Progenitor cell of endocrine pancreas (in vitro differentiated cells): Measurements from ENCODE around the gene PPP1R13L. TPM values are rescaled to one million over a fixed set of nuclear protein-coding genes. Genes with fewer than 3 reads are reported as not detected.
A peak's percentile ranks its signal among the peaks of the same experiment; 100 is the strongest.

Source experiments
- DNase-seq: peaks from one replicate; pipeline ENCODE4 v3.0.0; 2021; ENCODE audit warnings: low spot score; ENCODE audit not compliant: unreplicated experiment
- H3K27ac Mint-ChIP-seq: 2 replicates; pipeline ENCODE4 v1.8.0; 2021; ENCODE audit warnings: mild to moderate bottlenecking, moderate library complexity, mixed read lengths
- H3K27me3 Mint-ChIP-seq: 2 replicates; pipeline ENCODE4 v1.8.0; 2021; ENCODE audit warnings: mixed read lengths
- H3K36me3 Mint-ChIP-seq: 2 replicates; pipeline ENCODE4 v1.8.0; 2022; ENCODE audit warnings: mixed read lengths; ENCODE audit not compliant: insufficient read depth
- H3K4me1 Mint-ChIP-seq: 2 replicates; pipeline ENCODE4 v1.8.0; 2021; ENCODE audit warnings: low read depth, mixed read lengths
- H3K4me3 Mint-ChIP-seq: 2 replicates; pipeline ENCODE4 v1.8.0; 2021; ENCODE audit warnings: low read depth, mild to moderate bottlenecking, moderate library complexity, mixed read lengths
- H3K9me3 Mint-ChIP-seq: 2 replicates; pipeline ENCODE4 v1.8.0; 2021; ENCODE audit warnings: low read depth, mixed read lengths
- long read RNA-seq: library from polyadenylated mRNA; unstranded; transcript quantifications from one replicate; pipeline ENCODE4 v2.0.0, GENCODE V29; 2020
- total RNA-seq: library from RNA; stranded (reverse); gene quantifications from 2 replicates; pipeline ENCODE4 v1.2.1, GENCODE V29; 2021
- TF ChIP-seq, protein P1 (sequence below): fragments of 200-600 bp; sonication (generic); IDR thresholded peaks from one replicate; pipeline ENCODE4 v1.5.0; 2021; ENCODE audit warnings: antibody characterized with exemption, mild to moderate bottlenecking; ENCODE audit not compliant: unreplicated experiment

Gene PPP1R13L, protein sequence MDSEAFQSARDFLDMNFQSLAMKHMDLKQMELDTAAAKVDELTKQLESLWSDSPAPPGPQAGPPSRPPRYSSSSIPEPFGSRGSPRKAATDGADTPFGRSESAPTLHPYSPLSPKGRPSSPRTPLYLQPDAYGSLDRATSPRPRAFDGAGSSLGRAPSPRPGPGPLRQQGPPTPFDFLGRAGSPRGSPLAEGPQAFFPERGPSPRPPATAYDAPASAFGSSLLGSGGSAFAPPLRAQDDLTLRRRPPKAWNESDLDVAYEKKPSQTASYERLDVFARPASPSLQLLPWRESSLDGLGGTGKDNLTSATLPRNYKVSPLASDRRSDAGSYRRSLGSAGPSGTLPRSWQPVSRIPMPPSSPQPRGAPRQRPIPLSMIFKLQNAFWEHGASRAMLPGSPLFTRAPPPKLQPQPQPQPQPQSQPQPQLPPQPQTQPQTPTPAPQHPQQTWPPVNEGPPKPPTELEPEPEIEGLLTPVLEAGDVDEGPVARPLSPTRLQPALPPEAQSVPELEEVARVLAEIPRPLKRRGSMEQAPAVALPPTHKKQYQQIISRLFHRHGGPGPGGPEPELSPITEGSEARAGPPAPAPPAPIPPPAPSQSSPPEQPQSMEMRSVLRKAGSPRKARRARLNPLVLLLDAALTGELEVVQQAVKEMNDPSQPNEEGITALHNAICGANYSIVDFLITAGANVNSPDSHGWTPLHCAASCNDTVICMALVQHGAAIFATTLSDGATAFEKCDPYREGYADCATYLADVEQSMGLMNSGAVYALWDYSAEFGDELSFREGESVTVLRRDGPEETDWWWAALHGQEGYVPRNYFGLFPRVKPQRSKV
- 24.2 and 27.2 TPM in 2 replicates for total RNA-seq
- long read RNA-seq, partial matches to known transcripts = 1 of 2 reads
- long read RNA-seq, other reads (novel, unspliced or antisense) = 1 of 2 reads

DNA sequence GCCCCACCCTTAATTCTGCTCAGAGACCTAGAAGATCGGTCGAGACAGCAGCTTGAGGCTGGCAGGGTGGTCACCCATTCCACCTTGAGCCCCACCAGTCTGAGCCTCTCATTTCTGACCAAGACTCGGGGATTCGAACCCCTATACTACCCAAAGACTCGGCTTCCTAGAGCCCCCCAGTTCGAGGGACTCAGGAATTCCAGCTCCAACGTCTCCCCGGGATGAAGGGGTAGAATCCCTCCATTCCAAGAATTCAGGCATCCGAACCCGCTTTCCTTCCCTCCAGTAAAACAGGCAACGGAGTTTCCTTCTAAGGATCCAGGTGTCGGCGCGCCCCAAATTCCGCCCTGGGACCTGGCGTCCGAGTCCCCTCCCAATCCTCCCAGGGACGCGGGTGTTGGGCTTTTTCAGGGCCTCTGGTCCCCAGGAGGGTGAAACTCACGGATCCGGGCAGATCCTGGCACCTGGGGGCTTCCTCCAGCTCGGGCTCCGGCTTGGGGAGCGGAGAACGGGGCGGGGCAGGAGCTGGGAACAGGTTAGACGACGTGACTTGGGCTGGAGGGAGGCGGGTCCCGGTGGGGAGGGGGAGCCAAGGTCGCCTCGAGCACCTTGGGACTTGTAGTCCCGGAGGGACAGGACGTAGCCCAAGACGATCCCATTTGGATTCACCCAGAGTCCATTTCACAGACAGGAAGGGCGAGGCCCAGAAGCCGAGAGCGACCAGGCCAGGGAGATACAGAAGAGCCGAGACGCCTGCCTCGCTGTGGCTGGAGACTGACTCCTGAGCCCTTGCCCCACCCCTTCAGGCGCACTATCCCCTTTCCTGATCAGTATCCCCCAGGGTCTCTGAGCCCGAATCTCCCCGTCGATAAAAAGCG lies at the start of gene PPP1R13L:
Gene PPP1R13L (minus strand): TSS at position 513 of the 878 bp plus-strand sequence. CDS start 6,751 bp downstream, outside the sequence.
- TF ChIP-seq, protein P1, sequence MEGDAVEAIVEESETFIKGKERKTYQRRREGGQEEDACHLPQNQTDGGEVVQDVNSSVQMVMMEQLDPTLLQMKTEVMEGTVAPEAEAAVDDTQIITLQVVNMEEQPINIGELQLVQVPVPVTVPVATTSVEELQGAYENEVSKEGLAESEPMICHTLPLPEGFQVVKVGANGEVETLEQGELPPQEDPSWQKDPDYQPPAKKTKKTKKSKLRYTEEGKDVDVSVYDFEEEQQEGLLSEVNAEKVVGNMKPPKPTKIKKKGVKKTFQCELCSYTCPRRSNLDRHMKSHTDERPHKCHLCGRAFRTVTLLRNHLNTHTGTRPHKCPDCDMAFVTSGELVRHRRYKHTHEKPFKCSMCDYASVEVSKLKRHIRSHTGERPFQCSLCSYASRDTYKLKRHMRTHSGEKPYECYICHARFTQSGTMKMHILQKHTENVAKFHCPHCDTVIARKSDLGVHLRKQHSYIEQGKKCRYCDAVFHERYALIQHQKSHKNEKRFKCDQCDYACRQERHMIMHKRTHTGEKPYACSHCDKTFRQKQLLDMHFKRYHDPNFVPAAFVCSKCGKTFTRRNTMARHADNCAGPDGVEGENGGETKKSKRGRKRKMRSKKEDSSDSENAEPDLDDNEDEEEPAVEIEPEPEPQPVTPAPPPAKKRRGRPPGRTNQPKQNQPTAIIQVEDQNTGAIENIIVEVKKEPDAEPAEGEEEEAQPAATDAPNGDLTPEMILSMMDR = no peak

DNA sequence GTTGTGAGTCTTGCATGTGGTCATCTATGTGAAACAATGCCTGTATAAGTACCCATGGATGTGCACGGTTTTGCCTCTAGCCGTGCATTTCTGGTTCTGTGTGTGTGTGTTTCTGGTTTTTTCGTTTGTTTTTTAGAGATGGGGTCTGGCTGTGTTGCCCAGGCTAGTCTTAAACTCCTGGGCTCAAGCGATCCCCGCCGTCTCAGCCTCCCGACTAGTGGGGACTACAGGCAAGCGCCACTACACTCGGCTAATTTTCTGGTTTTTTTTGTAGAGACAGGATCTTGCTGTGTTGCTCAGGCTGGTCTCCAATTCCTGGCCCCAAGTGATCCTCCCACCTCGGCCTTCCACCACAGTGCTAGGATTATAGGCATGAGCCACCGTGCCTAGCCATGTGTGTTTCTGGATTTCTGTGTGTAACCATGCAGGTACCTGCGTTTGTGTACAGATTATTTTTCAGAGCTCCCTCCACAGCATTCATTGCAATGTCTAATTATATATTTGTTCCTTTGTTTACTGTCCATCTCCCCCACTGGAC lies 47.0 kb upstream of the PPP1R13L start:
- Mint-ChIP-seq H3K27ac (peak overlapping the region; percentile 96), H3K36me3 (no peaks in the 10 kb centered on the region), H3K4me1 (peaks cover 36% of the 10 kb centered on the region), H3K9me3 (no peaks in the 10 kb centered on the region), H3K4me3 (peak overlapping the region; percentile 79), H3K27me3 (no peaks in the 10 kb centered on the region)
- TF ChIP-seq, protein P1 = no peak
- no peak for DNase-seq

More for the DNA sequence above, at the start of gene PPP1R13L:
- Mint-ChIP-seq H3K4me1 (peaks cover 12% of the 10 kb centered on the region), H3K27ac (peak within 1 kb of the TSS; percentile 99), H3K27me3 (peaks cover 24% of the 10 kb centered on the region), H3K36me3 (peaks cover 7% of the 10 kb centered on the region), H3K9me3 (no peaks in the 10 kb centered on the region), H3K4me3 (peak within 1 kb of the TSS; percentile 96)
- DNase-seq = peak; percentile 69

DNA sequence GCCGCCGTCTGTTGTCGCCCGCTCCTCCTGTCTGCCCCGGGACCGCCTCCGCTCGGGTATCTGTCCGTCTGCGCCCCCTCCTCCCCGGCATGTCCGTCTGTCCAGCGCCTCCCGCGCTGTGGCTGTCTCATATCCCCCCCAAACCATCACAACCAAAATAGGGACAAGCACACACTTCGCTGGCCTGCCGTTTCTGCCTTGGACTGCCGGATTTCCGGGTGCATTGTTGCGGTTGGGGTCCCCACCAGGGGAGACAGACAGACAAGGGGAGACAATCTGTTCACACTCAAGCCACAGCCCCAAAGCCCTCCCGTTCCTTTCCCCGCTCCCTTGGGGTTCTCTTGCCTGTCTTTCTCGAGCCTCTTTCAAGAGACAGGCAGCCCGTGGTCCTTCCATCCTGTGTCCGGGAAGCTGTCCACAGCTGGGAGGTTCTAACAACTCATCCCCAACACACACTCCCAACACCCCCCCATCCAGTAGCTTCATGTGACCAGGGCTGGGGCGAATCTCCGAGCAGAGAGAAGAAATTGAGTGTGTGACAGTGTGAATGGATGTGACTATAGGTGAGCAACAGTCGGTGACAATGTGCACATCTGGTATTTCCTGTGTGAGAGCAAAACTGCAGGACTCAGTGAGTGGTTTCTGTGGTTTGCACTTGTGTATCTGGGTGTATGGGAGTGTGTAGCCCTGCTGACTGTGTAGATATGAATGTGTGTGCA lies 46.4 kb upstream of the PPP1R13L start:
- H3K27me3 Mint-ChIP-seq = no peaks in the 10 kb centered on the region
- TF ChIP-seq, protein P1 = no peak
- H3K9me3 Mint-ChIP-seq = no peaks in the 10 kb centered on the region
- peak overlapping the region; percentile 96 for H3K27ac Mint-ChIP-seq
- H3K4me1 Mint-ChIP-seq = peaks cover 36% of the 10 kb centered on the region
- no peaks in the 10 kb centered on the region for H3K36me3 Mint-ChIP-seq
- no peak for DNase-seq
- peak overlapping the region; percentile 79 for H3K4me3 Mint-ChIP-seq

DNA sequence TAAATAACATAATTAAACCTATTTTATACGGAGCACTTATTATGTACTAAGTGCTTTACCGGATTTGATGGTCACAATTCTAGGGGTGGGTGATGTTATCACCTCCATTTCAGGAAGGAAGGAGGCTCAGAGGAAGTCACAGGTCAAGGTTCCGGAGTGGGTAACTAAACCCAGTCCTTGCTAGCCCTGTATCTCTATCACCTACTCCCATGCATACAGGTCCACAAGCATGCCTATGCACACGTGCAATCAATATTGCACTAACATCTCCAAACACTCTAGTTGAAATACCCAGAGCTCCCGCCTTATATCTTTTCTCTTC lies 45.1 kb upstream of the PPP1R13L start:
- DNase-seq = no peak
- Mint-ChIP-seq H3K4me1 (peaks cover 29% of the 10 kb centered on the region), H3K9me3 (no peaks in the 10 kb centered on the region), H3K27ac (peak overlapping the region; percentile 99), H3K36me3 (no peaks in the 10 kb centered on the region), H3K27me3 (no peaks in the 10 kb centered on the region), H3K4me3 (peak overlapping the region; percentile 95)
- TF ChIP-seq, protein P1 = no peak
